ENCODE data around the gene DCUN1D5.
"Not testable (repeated sequence)": the region's sequence is repeated elsewhere in the genome, so short reads cannot be mapped to it uniquely, and the experiment has no call there.

DCUN1D5 gene

DNA sequence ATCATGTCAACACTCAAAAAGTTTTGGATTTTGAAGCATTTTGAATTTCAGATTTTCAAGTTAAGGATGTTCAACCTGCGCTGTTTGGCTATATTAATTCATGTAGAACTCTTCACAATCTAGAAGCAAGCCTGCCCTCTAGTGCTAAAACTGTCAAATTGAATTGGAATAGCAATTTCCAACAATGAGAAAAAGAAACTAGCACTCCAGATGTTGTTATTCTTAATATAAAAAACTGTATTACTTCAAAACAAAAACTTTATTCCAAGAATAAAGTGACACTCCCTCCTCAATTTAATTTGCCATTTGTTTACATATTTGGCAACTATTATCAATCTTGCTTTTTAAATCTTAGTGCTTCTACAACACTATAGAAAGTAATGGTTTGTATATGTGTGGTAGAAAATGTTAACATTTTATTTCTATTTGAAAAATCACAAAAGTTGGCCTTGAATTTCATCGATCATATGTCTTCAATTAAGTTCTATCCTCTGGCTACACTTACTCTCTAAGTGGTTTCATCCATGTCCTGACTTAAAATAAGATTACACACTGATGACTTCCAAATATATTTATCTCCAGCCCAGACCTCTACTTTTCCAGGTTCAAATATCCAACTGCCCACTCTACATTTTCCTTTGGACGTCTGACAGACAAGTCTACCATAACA lies 36.6 kb downstream of the DCUN1D5 start:
- DNase-seq (ENCODE audit: low read depth in 2 of 3, low spot score in 2 of 3) = no peak

- DNase-seq (ENCODE audit: low read depth in 2 of 3, low spot score in 2 of 3) = no peak
Observed at GRCh38 chr11:103053997-103054396, 38.0 kb downstream of the DCUN1D5 start.

DNA sequence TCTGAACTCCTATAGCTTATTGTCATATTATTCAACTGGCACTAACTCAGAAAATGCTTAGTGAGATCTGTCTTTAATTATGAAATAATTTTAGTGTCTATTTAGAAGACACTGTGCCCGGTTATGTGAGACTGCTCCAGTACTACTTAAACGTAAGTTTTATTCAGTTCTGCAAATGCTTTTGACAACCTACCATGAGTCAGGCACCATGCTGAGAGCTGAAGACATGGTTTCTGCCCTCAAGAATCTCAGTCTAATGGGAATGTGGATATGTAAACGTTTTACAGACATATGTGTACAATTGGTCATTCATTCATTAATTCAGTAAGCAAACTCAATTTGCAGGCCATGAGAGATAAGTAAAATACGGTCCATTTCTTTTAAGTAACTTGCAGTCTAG lies 40.0 kb downstream of the DCUN1D5 start:
- no peak for DNase-seq (ENCODE audit: low read depth in 2 of 3, low spot score in 2 of 3)

DNA sequence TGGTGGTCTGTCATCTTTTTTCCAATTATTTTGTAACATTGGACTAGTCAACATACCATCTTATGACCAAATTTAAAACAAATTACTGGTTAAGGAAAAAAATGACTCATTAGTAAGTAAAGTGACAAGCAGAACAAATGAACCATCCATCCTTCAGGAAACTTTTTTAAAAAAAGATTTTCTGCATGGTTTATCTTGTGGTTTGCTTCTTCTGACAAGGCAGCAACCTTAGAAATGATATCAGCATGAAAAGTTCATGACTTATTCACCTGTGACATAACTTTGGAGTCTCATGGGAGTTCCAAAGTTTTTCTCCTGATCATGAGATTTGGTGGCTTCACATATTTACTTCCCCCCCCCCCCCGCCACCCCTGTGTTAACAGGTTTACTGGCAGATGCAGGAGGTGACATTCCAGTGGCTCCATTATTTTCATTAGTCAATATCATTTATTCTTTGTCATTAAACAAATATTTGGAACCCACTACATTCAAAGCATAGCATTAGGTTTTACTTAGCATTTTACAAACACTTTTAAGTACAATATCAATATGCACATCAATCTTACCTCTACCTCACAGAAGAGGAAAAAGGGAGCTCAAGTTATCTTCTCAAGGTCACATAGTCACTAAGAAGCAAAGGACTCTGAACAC lies 40.7 kb downstream of the DCUN1D5 start:
- DNase-seq (ENCODE audit: low read depth in 2 of 3, low spot score in 2 of 3) = no peak

DNA sequence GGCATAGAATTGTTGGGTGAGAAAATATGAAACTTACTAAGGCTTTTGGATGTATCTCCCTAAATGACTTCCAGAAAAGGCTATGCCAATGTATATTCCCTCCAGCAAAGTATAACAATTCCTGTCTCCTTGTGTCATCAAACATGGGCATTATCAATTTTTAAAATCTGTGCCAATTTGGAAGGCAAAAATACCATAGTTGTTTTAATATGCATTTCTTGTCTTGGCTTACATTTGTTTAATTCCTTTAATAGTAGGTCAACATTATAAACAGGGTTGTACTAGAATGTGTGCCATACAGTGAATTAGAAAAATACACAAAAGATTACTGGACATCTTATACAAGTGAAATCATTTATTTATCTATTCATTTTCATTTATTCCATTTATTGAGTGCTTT lies 41.6 kb downstream of the DCUN1D5 start:
- DNase-seq (ENCODE audit: low read depth in 2 of 3, low spot score in 2 of 3) = no peak

DNA sequence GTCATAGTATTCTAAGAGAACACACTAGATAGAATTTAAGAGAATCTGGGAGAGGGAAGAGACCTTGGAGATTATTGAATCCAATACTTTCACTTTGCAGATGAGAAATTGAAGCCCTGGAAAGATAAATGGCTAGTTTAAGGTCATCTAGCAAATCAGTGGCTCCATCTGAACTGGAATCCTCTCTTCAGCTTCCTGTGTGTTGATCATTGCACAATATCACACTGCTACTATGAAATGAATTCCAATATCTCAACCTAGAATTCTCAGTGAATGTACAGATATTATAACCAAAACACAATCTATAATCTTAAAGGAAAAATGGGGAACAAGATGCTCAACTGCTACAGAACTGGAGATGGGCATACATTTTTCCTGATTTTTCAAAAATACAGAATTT lies 44.1 kb downstream of the DCUN1D5 start:
- no peak for DNase-seq (ENCODE audit: low read depth in 2 of 3, low spot score in 2 of 3)

- no peak for DNase-seq (ENCODE audit: low read depth in 2 of 3, low spot score in 2 of 3)
Observed at GRCh38 chr11:103043826-103044678, 47.9 kb downstream of the DCUN1D5 start.

DNA sequence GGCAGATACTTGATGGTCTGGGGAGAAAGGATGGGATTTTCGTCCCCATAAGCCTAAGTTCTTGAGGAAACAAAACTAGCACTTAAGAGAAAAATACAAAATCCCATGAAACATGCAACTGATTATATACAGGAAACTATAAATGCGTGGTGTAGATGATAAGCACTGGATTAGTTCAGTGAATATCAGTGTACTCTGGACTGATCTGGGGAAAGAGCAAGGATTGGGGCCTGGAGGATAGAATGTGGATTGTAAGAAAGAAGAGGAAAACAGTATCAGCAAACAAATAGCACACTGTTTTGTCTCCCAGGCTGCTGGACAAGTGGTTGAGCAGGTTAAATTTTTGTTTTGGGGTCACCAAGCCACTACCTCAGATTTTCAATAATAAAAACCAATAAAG lies 49.8 kb downstream of the DCUN1D5 start:
- no peak for DNase-seq (ENCODE audit: low read depth in 2 of 3, low spot score in 2 of 3)

GRCh38 chr11:103035791-103036434 lies 56.0 kb downstream of the DCUN1D5 start:
- no peak for DNase-seq (ENCODE audit: low read depth in 2 of 3, low spot score in 2 of 3)

GRCh38 chr11:103035216-103035615 lies 56.7 kb downstream of the DCUN1D5 start:
- DNase-seq (ENCODE audit: low read depth in 2 of 3, low spot score in 2 of 3) = no peak

DNA sequence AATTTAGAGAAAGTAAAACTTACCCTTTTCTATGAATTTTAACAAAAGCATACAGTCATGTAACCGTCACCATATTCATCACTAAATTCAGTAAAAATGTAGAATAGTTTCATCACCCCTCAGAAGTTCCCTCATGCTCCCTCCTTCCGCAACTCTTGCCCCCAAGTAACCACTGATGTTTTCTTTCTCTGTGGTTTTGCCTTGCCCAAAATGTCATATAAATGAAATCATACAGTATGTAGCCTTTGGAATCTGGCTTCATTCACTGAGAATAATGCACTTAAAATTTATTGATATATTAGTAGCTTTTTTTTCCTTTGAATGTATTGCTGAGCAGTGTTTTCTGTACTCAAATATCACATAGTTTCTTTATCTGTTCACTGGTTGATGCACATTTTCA lies 60.1 kb downstream of the DCUN1D5 start:
- no peak for DNase-seq (ENCODE audit: low read depth in 2 of 3, low spot score in 2 of 3)

DNA sequence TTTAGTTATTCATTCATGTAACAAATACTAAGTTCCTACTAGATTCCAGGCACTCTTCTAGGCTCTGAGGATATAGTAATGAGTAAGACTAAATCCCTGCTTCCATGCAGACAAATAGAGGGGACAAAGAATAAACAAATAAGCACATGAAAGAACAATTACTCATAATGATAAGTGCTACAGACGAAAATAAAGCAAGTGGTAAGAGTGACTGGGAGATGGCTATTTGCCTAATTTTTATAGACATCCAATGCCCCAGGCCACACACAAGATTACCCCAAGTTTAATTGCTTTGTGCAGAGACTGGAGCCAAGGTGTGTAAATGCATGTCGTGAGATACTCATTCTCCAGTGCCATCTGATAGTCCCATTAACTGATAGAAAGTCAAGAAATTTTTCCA lies 62.6 kb downstream of the DCUN1D5 start:
- DNase-seq (ENCODE audit: low read depth in 2 of 3, low spot score in 2 of 3) = no peak

GRCh38 chr11:103028304-103029020 lies 63.5 kb downstream of the DCUN1D5 start:
- DNase-seq (ENCODE audit: low read depth in 2 of 3, low spot score in 2 of 3) = not testable (repeated sequence)

GRCh38 chr11:103024086-103024485 lies 67.9 kb downstream of the DCUN1D5 start:
- DNase-seq (ENCODE audit: low read depth in 2 of 3, low spot score in 2 of 3) = no peak

GRCh38 chr11:103016031-103016430 lies 75.9 kb downstream of the DCUN1D5 start:
- no peak for DNase-seq (ENCODE audit: low read depth in 2 of 3, low spot score in 2 of 3)

- DNase-seq (ENCODE audit: low read depth in 2 of 3, low spot score in 2 of 3) = no peak
Observed at GRCh38 chr11:103013421-103013820, 78.5 kb downstream of the DCUN1D5 start.
